GM19463 (cell line): ENCODE measurements around the gene EXOSC10.

Source experiments
- ATAC-seq: cut with Tn5 transposase; IDR thresholded peaks from one replicate; pipeline ENCODE4 v1.9.1; 2021; ENCODE audit warnings: mild to moderate bottlenecking, moderate library complexity; ENCODE audit not compliant: unreplicated experiment

EXOSC10 gene

DNA sequence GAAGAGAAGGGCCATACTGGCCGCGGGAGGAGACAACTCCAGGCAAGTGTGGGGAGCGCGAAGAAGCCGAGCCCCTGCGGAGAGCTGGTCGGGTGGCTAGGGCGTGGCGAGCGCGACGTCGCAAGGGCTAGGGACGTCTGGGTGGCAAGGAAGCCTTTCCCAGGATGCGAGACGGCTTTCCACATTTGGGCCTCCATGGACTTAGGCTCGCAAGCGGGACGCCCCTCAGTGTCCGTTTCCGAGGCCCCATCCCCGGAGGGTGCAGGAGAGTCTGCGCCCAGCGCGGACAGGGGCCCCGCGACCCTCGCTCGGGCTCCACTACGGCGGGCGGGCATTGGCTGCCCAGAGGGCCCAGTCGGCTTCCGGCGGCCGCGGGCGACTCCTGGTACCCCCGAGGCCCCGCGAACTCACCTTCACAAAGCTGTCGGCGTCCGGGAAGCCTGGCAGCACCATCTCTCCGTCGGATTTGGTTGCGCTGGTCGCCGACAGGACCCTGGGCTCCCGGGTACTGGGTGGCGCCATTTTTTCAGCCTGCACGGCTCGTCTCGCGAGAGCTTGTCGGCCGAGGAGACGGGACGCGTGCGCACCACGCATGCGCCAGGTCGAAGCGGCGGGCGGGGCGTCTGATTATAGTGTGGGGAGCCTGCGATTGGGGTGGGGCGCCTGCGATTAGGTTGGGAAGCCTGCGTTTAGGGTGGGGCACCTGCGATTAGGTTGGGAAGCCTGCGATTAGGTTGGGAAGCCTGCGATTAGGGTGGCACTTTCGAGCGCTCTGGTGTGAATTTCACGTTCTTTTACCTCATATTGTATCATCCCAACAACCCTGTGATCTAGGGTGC is at the start of gene EXOSC10:
EXOSC10 (minus strand) TSS at position 560 of the 839 bp plus-strand sequence; CDS start at position 522, 38 bp downstream.
- ATAC-seq, result peak; percentile 91

GRCh38 chr1:11147197-11147770 is 47.6 kb upstream of the EXOSC10 start:
- no peak for ATAC-seq

- no peak for ATAC-seq
These were observed 46.1 kb upstream of the EXOSC10 start for GRCh38 chr1:11145741-11146140.

GRCh38 chr1:11144570-11145256 is 45.0 kb upstream of the EXOSC10 start:
- no peak for ATAC-seq

GRCh38 chr1:11143907-11144306 is 44.2 kb upstream of the EXOSC10 start:
- ATAC-seq, result no peak

DNA sequence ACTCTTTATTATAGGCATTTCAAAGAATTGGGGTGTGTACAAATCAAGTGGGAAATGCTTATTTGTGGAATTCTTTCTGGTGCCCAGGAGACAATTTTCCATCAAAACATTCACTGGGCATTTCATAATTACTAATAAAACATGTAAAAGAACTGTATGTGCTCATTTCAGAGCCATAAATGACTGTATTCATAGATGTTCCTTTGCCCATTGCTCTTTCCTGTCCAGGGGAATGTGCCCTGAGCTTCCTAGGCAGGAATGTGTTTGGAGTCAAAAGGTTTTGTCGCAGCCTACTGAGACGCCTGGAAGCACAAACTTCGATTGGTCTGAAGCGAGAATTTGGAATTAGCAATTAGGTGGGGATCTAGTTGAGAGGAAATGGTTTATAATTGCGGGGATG is 43.7 kb upstream of the EXOSC10 start:
- no peak for ATAC-seq

- ATAC-seq, result no peak
These were observed 43.1 kb upstream of the EXOSC10 start for GRCh38 chr1:11142618-11143391.

GRCh38 chr1:11138952-11139351 is 39.3 kb upstream of the EXOSC10 start:
- ATAC-seq, result no peak

DNA sequence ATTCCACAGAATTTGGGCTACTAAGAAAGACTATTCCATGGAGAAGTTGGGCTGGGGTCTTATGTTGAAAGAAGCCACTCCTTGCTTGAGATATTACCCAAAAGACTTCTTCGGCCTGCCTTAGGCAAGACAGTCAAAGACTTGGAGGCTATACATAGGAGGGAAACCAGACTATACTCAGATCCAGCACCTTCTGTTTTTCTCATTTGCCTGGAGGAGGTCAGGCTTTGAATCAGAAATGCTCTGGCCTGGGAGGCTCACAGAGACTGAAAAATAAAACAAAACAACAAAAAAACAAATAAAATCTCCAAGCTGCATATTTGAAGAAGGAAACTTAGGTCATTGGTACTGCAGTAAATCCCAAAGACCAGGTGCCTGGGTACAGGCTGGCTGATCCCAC is 38.4 kb upstream of the EXOSC10 start:
- no peak for ATAC-seq

DNA sequence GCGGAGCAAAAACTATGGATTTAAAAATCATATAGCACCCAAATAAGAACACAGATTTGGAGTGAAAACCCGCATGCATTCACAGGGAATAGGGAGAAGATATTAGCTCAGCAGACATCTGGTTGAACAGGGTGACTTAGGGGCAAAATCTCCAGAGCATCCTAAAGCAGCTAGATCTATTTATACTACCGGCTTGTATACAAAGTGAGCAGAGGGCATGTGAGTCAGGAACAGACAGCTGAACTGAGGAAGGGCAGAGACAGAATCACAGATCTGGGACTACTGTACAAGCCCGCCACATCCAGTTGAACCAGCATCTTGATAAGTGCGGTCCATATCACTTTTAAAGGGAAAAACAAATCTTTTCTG is 35.2 kb upstream of the EXOSC10 start:
- no peak for ATAC-seq

DNA sequence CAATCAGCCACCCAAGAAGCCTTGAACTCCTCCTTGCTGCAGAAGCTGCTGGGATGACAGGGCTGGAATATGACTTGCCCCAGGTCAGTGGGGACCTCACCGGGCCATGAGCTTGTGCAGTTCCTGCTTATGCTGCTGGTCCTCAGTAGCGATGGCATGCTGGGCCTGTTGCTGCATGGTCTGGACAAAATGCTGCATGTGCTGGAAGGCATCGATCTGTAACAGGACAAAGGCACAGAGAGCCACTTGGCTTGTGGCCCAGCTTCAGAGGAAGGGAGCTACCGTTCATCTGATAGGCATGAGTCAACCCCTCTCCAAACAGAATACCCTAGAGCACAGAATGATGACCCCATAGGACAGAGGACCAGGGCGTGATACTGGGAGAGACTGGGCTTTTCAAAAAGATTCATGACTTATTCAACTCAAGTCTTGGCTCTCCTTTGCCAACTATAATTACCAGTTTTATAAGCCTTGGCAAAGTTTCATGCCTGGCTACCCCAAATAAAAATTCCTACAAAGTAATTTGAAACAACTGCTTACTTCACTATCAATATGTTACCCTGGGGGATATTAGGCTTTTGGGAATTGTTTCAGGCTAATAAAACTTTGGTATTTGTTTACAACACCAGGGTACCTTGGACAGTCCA is 34.7 kb upstream of the EXOSC10 start:
- ATAC-seq, result no peak

DNA sequence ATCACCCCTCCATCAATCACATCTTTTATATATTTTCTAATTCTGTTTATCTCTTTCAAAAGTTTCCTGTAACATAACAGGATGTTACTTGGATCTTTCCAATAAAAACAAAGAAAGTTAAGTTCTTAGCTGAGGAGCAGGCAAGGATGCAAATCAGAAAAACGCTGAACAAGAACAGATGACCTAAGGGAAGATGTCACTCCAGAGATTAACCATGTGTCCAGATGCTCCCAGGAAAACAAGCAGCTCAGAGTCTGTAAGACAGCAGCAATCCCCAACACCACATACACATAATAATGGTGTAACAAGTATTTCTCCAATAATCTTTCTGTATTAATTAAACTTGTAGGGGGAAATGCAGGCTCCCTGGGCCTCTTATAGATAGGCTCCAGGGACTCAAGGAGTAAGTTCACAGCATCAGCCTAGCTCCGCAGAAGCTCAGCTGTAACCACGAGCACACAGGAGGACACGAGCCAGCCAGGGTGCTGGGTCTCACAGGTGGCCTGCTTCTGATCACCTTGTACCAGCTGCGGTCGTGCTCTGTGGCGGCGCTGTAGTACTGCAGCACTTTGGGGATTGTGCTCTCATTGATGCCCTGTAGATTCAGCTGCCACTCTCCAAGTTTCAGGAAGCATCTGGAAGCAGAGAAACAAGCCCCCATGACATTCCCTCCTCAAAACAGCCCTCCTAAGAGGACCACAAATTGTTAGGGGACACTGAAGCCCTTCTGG is 33.1 kb upstream of the EXOSC10 start:
- no peak for ATAC-seq

GRCh38 chr1:11131816-11132215 is 32.1 kb upstream of the EXOSC10 start:
- ATAC-seq, result no peak

DNA sequence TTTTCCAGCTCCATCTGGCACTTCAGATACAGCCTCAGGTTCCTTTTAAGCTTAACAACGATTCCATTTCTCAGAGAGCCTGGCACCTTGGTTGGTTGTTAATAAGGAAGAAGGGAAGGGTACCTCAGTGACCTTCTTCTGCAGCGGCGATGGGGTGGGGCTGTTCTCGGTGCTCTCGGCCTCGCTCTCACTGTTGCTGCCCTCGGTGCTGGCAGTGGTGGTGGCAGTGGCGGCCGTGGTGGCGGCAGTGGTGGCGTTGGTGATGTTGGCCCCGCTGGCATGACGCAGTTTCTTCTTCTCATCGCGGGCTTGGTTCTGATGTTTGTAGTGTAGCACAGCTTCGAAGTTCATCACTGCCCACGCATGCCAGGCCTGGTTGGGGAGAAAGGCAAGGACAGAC is 30.7 kb upstream of the EXOSC10 start:
- ATAC-seq, result no peak

GRCh38 chr1:11129649-11130390 is 30.2 kb upstream of the EXOSC10 start:
- no peak for ATAC-seq

DNA sequence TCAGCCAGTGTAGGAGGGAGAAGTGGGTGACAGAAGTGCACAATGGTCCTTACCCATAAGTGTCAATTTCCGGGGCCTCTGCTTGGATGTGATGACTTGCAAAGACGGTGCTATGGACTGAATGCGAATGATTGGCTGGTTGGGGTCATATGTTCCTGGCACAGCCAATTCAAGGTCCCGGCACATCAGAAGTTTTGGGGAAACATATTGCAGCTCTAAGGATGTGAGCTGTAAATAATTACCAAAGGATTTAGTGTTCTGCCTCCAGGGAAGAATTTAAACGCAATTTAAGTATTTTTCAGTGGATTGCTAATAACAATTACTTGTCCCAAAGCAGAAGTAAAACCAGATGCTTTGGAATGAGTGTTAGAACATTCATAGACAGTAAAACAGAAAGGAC is 26.9 kb upstream of the EXOSC10 start:
- no peak for ATAC-seq

GRCh38 chr1:11125931-11126330 is 26.3 kb upstream of the EXOSC10 start:
- no peak for ATAC-seq

- ATAC-seq, result no peak
These were observed 25.3 kb upstream of the EXOSC10 start for GRCh38 chr1:11124965-11125364.

DNA sequence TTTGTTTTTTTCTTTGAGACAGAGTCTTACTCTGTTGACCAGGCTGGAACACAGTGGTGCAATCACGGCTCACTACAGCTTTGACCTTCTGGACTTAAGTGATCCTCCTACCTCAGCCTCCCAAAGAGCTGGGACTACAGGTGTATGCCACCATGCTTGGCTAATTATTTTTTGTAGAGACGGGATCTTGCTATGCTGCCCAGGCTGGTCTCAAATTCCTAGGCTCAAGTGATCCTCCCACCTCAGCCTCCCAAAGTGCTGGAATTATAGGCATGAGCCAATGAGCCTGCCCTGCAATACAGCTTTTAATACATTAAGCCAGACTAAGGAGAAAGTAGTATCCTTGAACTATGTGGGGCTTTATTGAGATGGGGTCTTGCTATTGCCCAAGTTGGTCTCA is 16.6 kb upstream of the EXOSC10 start:
- no peak for ATAC-seq
